Mesenchymal stem cell (in vitro differentiated cells and primary cell): ENCODE data around the gene ITPRID1.

Experiments used
- DNase-seq: peaks from one replicate; pipeline ENCODE4 v3.0.0-alpha.2; 2013
- H2AFZ ChIP-seq: one replicate; pipeline ENCODE4 v1.6.1; 2013; ENCODE audit warnings: low read depth, mild to moderate bottlenecking, control low read depth, inconsistent platforms, low read length, moderate library complexity
- H2AK5ac ChIP-seq: 2 replicates; pipeline ENCODE4 v1.6.1; 2013; ENCODE audit warnings: low read length, moderate library complexity, mild to moderate bottlenecking, inconsistent platforms; ENCODE audit not compliant: severe bottlenecking
- H2BK120ac ChIP-seq: one replicate; pipeline ENCODE4 v1.6.1; 2013; ENCODE audit warnings: low read depth, mild to moderate bottlenecking, inconsistent platforms, low read length, moderate library complexity
- H2BK12ac ChIP-seq, 2 experiments: one replicate each; pipeline ENCODE4 v1.6.1; 2013; ENCODE audit warnings: inconsistent platforms in 2 of 2, low read length in 2 of 2, mild to moderate bottlenecking in 2 of 2, moderate library complexity in 2 of 2, control low read depth in 1 of 2
- H2BK15ac ChIP-seq: one replicate; pipeline ENCODE4 v1.6.1; 2013; ENCODE audit warnings: mild to moderate bottlenecking, low read depth, inconsistent platforms; ENCODE audit not compliant: poor library complexity, severe bottlenecking
- H2BK5ac ChIP-seq: 2 replicates; pipeline ENCODE4 v1.6.1; 2013; ENCODE audit warnings: low read depth, mild to moderate bottlenecking, low read length, control low read depth, inconsistent platforms; ENCODE audit not compliant: poor library complexity, severe bottlenecking
- H3K14ac ChIP-seq, 2 experiments: one replicate each; pipeline ENCODE4 v1.6.1; 2013; ENCODE audit warnings: inconsistent platforms in 2 of 2, low read length in 2 of 2, control low read depth in 1 of 2, mild to moderate bottlenecking in 1 of 2, moderate library complexity in 1 of 2
- H3K18ac ChIP-seq, 2 experiments: one replicate each; pipeline ENCODE4 v1.6.1; 2013; ENCODE audit warnings: inconsistent platforms in 2 of 2, low read length in 2 of 2, control low read depth in 1 of 2, low read depth in 1 of 2, mild to moderate bottlenecking in 1 of 2
- H3K23ac ChIP-seq, 2 experiments: one replicate each; pipeline ENCODE4 v1.6.1; 2013; ENCODE audit warnings: inconsistent platforms in 2 of 2, low read length in 2 of 2, mild to moderate bottlenecking in 2 of 2, moderate library complexity in 2 of 2, control low read depth in 1 of 2
- H3K27ac ChIP-seq: 2 replicates; pipeline ENCODE4 v1.5.1; 2013; ENCODE audit warnings: mild to moderate bottlenecking, moderate library complexity, low read length, control low read depth, inconsistent platforms; ENCODE audit not compliant: poor library complexity, severe bottlenecking
- H3K27me3 ChIP-seq, 2 experiments: 2 replicates each; pipeline versions ENCODE4 v1.6.1 to v1.7.0; 2013; ENCODE audit warnings: low read length in 2 of 2, mild to moderate bottlenecking in 2 of 2, moderate library complexity in 2 of 2, control low read depth in 1 of 2, inconsistent platforms in 1 of 2; ENCODE audit not compliant: control insufficient read depth in 1 of 2, insufficient read depth in 1 of 2
- H3K36me3 ChIP-seq, 2 experiments: 2 replicates each; pipeline versions ENCODE4 v1.6.1 to v1.7.0; 2013; ENCODE audit warnings: low read length in 2 of 2, control low read depth in 1 of 2, inconsistent platforms in 1 of 2, low read depth in 1 of 2, mild to moderate bottlenecking in 1 of 2; ENCODE audit not compliant: insufficient read depth in 2 of 2, control insufficient read depth in 1 of 2
- H3K4ac ChIP-seq, 2 experiments: one replicate each; pipeline ENCODE4 v1.6.1; 2013; ENCODE audit warnings: inconsistent platforms in 2 of 2, low read length in 2 of 2, mild to moderate bottlenecking in 2 of 2, moderate library complexity in 2 of 2, control low read depth in 1 of 2, low read depth in 1 of 2
- H3K4me1 ChIP-seq: 2 replicates; pipeline ENCODE4 v1.6.1; 2013; ENCODE audit warnings: low read depth, low read length, control low read depth; ENCODE audit not compliant: control insufficient read depth, insufficient read depth
- H3K4me2 ChIP-seq: 2 replicates; pipeline ENCODE4 v1.6.1; 2013; ENCODE audit warnings: low read length, mild to moderate bottlenecking, inconsistent platforms; ENCODE audit not compliant: poor library complexity, severe bottlenecking
- H3K4me3 ChIP-seq, 2 experiments: 2 replicates each; pipeline versions ENCODE4 v1.5.1 to v1.7.0; 2013; ENCODE audit warnings: low read length in 2 of 2, mild to moderate bottlenecking in 2 of 2, control low read depth in 1 of 2, low read depth in 1 of 2; ENCODE audit not compliant: insufficient read depth in 1 of 2
- H3K79me1 ChIP-seq: replicated peaks from 2 replicates; pipeline ENCODE4 v1.6.1; 2013; ENCODE audit warnings: mild to moderate bottlenecking, control low read depth, low read length, inconsistent platforms; ENCODE audit not compliant: poor library complexity, severe bottlenecking
- H3K9ac ChIP-seq: 2 replicates; pipeline ENCODE4 v1.7.0; 2013; ENCODE audit warnings: mild to moderate bottlenecking, low read length, moderate library complexity
- H3K9me3 ChIP-seq: 2 replicates; pipeline ENCODE4 v1.7.0; 2013; ENCODE audit warnings: mild to moderate bottlenecking, low read length; ENCODE audit not compliant: control insufficient read depth
- H4K8ac ChIP-seq: one replicate; pipeline ENCODE4 v1.6.1; 2013; ENCODE audit warnings: inconsistent platforms, mild to moderate bottlenecking, low read length, moderate library complexity
- H4K91ac ChIP-seq: one replicate; pipeline ENCODE4 v1.6.1; 2013; ENCODE audit warnings: mild to moderate bottlenecking, low read length, inconsistent platforms
- WGBS: methylation state at CpG from one replicate; pipeline ENCODE4 v1.1.7; 2013; ENCODE audit warnings: mixed read lengths; 5-methylcytosine and 5-hydroxymethylcytosine counted together

ITPRID1 gene

DNA sequence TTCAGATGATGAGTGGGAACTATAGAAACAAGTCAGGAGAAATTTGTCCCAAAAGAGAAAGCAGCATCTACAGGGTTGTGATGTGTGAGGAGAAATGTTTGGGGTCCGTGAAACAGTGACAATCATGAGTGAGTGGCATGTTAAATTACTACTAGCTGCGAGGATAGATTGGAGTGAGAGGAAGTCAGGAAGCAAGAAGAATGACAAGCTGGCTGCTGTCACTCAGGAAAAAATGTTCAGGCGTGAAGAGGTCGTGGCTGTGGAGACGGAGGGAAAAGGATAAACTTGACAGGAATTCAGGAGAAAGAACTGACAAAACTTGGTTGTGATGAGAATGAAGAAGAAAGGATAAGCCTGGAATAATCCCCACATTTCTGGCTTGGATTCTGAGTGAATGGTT is 5.1 kb upstream of the ITPRID1 start:
- H2BK15ac ChIP-seq, result no peak overlapping the region
- no peak overlapping the region for H3K4me2 ChIP-seq
- H2BK12ac ChIP-seq, result no peak overlapping the region
- H3K23ac ChIP-seq, result no peak overlapping the region
- no peak overlapping the region for H4K91ac ChIP-seq
- no peak overlapping the region for H3K4ac ChIP-seq
- H3K9ac ChIP-seq, result no peak overlapping the region
- no peak for DNase-seq
- no peaks in the 10 kb centered on the region for H3K4me1 ChIP-seq
- no peaks in the 10 kb centered on the region for H3K27me3 ChIP-seq
- no peak overlapping the region for H2BK5ac ChIP-seq
- no peak overlapping the region for H2AFZ ChIP-seq
- no peaks in the 10 kb centered on the region for H3K79me1 ChIP-seq
- no peaks in the 10 kb centered on the region for H3K36me3 ChIP-seq
- no peak overlapping the region for H3K27ac ChIP-seq
- H3K14ac ChIP-seq, result no peak overlapping the region
- no peak overlapping the region for H2BK120ac ChIP-seq
- H4K8ac ChIP-seq, result no peak overlapping the region
- no peak overlapping the region for H2AK5ac ChIP-seq
- 68% methylated on average over 5 of the region's 5 CpGs for WGBS
- H3K9me3 ChIP-seq, result peaks cover 6% of the 10 kb centered on the region
- no peak overlapping the region for H3K4me3 ChIP-seq
- H3K18ac ChIP-seq, result no peak overlapping the region

DNA sequence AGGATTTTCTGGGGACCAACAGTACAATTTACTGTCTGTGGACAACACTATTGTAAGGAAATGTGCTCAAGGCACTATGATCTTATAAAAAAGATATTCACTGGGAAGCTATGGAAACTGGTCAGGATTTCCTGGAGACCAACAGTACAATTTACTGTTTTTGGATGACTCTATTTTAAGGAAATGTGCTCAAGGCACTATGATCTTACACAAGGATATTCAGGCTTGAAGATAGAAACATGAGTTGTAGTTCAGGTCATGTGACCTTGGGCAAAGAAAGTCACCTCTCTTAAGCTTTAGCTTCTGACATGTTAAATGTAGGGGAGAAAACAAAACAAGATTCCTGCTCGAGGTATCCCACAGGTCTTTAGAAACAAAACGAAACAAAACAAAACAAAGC is 1.7 kb upstream of the ITPRID1 start:
- no peak overlapping the region for H3K27ac ChIP-seq
- H3K14ac ChIP-seq, result no peak overlapping the region
- WGBS, result 50% methylated on average over 2 of the region's 2 CpGs
- no peak overlapping the region for H3K4ac ChIP-seq
- no peak overlapping the region for H4K91ac ChIP-seq
- H2BK15ac ChIP-seq, result no peak overlapping the region
- no peak overlapping the region for H3K4me2 ChIP-seq
- no peak overlapping the region for H3K18ac ChIP-seq
- H2BK120ac ChIP-seq, result no peak overlapping the region
- H3K36me3 ChIP-seq, result no peaks in the 10 kb centered on the region
- no peaks in the 10 kb centered on the region for H3K27me3 ChIP-seq
- H3K9ac ChIP-seq, result no peak overlapping the region
- H3K9me3 ChIP-seq, result peaks cover 6% of the 10 kb centered on the region
- H2AK5ac ChIP-seq, result no peak overlapping the region
- no peak overlapping the region for H2BK5ac ChIP-seq
- DNase-seq, result no peak
- no peak overlapping the region for H3K23ac ChIP-seq
- no peaks in the 10 kb centered on the region for H3K4me1 ChIP-seq
- no peak overlapping the region for H2AFZ ChIP-seq
- H3K4me3 ChIP-seq, result no peak overlapping the region
- no peak overlapping the region for H2BK12ac ChIP-seq
- no peaks in the 10 kb centered on the region for H3K79me1 ChIP-seq
- H4K8ac ChIP-seq, result no peak overlapping the region

DNA sequence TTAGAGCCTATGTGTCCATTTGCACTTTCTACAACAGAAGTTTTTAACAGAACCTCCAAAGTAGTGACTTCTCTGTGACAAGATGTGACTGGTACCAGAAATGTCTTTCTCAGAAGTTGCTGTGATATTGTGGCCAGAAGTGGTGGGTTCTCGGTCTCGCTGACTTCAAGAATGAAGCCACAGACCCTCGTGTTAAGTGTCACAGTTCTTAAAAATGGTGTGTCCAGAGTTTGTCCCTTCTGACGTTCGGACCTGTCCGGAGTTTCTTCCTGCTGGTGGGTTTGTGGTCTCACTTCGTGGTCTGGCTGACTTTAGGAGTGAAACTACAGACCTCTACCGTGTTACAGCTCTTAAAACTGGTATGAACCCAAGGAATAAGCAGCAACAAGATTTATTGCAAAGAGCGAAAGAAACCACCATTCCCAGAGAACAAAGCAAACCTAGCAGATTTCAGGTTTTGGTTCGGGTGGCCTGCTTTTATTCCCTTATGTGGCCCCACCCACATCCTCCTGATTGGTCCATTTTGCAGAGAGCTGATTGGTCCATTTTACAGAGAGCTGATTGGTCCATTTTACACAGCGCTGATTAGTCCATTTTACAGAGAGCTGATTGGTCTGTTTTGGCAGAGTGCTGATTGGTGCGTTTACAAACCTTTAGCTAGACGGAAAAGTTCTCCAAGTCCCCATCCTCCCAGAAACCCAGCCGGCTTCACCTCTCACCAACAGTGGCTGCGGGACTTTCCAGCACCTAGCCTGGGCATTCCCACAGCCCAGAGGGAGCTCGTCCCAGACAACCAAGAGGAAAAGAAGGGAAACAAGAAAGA is 3.0 kb downstream of the ITPRID1 start:
- no peak overlapping the region for H3K4me2 ChIP-seq
- H3K4me1 ChIP-seq, result no peaks in the 10 kb centered on the region
- no peak overlapping the region for H3K23ac ChIP-seq
- H3K27ac ChIP-seq, result no peak overlapping the region
- H3K27me3 ChIP-seq, result no peaks in the 10 kb centered on the region
- no peak overlapping the region for H2AK5ac ChIP-seq
- DNase-seq, result no peak
- H3K9ac ChIP-seq, result no peak overlapping the region
- H3K18ac ChIP-seq, result no peak overlapping the region
- H3K36me3 ChIP-seq, result no peaks in the 10 kb centered on the region
- no peaks in the 10 kb centered on the region for H3K79me1 ChIP-seq
- H3K14ac ChIP-seq, result no peak overlapping the region
- H4K91ac ChIP-seq, result no peak overlapping the region
- no peak overlapping the region for H3K4ac ChIP-seq
- no peak overlapping the region for H2BK120ac ChIP-seq
- no peak overlapping the region for H2BK12ac ChIP-seq
- no peak overlapping the region for H2AFZ ChIP-seq
- H4K8ac ChIP-seq, result no peak overlapping the region
- 85% methylated on average over 15 of the region's 16 CpGs for WGBS
- no peaks in the 10 kb centered on the region for H3K9me3 ChIP-seq
- H3K4me3 ChIP-seq, result no peak overlapping the region
- no peak overlapping the region for H2BK5ac ChIP-seq
- no peak overlapping the region for H2BK15ac ChIP-seq

DNA sequence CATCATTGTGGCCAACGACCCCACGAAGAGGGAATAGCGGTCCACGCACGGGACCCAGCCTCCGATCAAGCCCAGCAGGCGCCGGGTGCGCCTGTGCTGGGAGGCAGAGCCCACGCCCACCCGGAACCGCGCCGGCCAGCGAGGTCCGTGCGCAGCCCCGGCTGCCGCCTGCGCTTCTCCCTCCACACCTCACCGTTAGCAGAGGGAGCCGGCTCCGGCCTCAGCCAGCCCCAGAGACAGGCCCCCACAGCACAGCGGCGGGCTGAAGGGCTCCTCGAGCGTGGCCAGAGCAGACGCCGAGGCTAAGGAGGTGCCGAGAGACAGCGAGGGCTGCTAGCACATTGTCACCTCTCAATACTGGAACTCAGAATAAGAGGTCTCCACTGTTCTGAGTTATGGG is 3.6 kb downstream of the ITPRID1 start:
- WGBS, result 91% methylated on average over 31 of the region's 31 CpGs

More for the DNA sequence above, 3.6 kb downstream of the ITPRID1 start:
- H3K4me1 ChIP-seq, result no peaks in the 10 kb centered on the region
- no peak overlapping the region for H3K4me3 ChIP-seq
- H2BK5ac ChIP-seq, result no peak overlapping the region
- no peak overlapping the region for H3K18ac ChIP-seq
- no peak overlapping the region for H3K9ac ChIP-seq
- H2AFZ ChIP-seq, result no peak overlapping the region
- H3K4ac ChIP-seq, result no peak overlapping the region
- H3K27me3 ChIP-seq, result no peaks in the 10 kb centered on the region
- no peaks in the 10 kb centered on the region for H3K79me1 ChIP-seq
- no peak overlapping the region for H4K8ac ChIP-seq
- no peak overlapping the region for H3K23ac ChIP-seq
- H3K36me3 ChIP-seq, result no peaks in the 10 kb centered on the region
- H4K91ac ChIP-seq, result no peak overlapping the region
- H2AK5ac ChIP-seq, result no peak overlapping the region
- no peak overlapping the region for H2BK120ac ChIP-seq
- no peaks in the 10 kb centered on the region for H3K9me3 ChIP-seq
- no peak overlapping the region for H2BK12ac ChIP-seq
- no peak for DNase-seq
- H3K14ac ChIP-seq, result no peak overlapping the region
- H3K27ac ChIP-seq, result no peak overlapping the region
- H2BK15ac ChIP-seq, result no peak overlapping the region
- H3K4me2 ChIP-seq, result no peak overlapping the region
